CD4-positive, alpha-beta T cell (primary cell): ENCODE measurements around the gene SV2C. TPM values are rescaled to one million over a fixed set of nuclear protein-coding genes. Genes with fewer than 3 reads are reported as not detected.
"Not testable (repeated sequence)": the region's sequence is repeated elsewhere in the genome, so short reads cannot be mapped to it uniquely, and the experiment has no call there.

ENCODE experiments used
- ATAC-seq: fragments of 200-7000 bp; cut with Tn5 transposase; one replicate; pipeline ENCODE4 v1.10.0; 2022; ENCODE audit warnings: mild to moderate bottlenecking; ENCODE audit not compliant: poor library complexity
- CTCF ChIA-PET: fragments of 350-600 bp; sonication (Branson Sonifier 250); formaldehyde crosslinking; loops from one replicate; lab custom pipeline; 2021; ENCODE audit warnings: antibody characterized with exemption, inconsistent platforms; lab: Charles Lee
- POLR2A ChIA-PET: fragments of 350-600 bp; sonication (Branson Sonifier 250); formaldehyde crosslinking; loops from one replicate; lab custom pipeline; 2021; ENCODE audit warnings: antibody characterized with exemption, inconsistent platforms; lab: Charles Lee
- DNase-seq, 14 experiments: peaks; one replicate each; pipeline ENCODE4 v3.0.0-alpha.2; 2013 to 2020; ENCODE audit warnings: mixed read lengths in 2 of 14
- H3K27ac ChIP-seq, 2 donors: one replicate each; pipeline versions ENCODE4 v1.5.1 to v1.7.0; 2013; ENCODE audit warnings: low read length in 2 of 2, low read depth in 1 of 2, mild to moderate bottlenecking in 1 of 2
- H3K27me3 ChIP-seq, 2 experiments: 1 replicate in 1 of 2; 2 replicates in 1 of 2; pipeline versions ENCODE4 v1.6.1 to v1.7.0; 2013; ENCODE audit warnings: low read length in 2 of 2, control low read depth in 1 of 2, mild to moderate bottlenecking in 1 of 2, moderate library complexity in 1 of 2; ENCODE audit not compliant: insufficient read depth in 2 of 2, control insufficient read depth in 1 of 2
- H3K36me3 ChIP-seq: one replicate; pipeline ENCODE4 v1.6.1; 2013; ENCODE audit warnings: low read length, control low read depth; ENCODE audit not compliant: insufficient read depth
- H3K4me1 ChIP-seq: one replicate; pipeline ENCODE4 v1.6.1; 2013; ENCODE audit warnings: low read length, control low read depth; ENCODE audit not compliant: insufficient read depth
- H3K4me3 ChIP-seq: one replicate; pipeline ENCODE4 v1.5.1; 2013; ENCODE audit warnings: mild to moderate bottlenecking, low read length, moderate library complexity
- H3K9me3 ChIP-seq, 2 experiments: 1 replicate in 1 of 2; 2 replicates in 1 of 2; pipeline versions ENCODE4 v1.6.1 to v1.7.0; 2013; ENCODE audit warnings: low read length in 2 of 2, mild to moderate bottlenecking in 2 of 2, control low read depth in 1 of 2, moderate library complexity in 1 of 2; ENCODE audit not compliant: control insufficient read depth in 1 of 2, insufficient read depth in 1 of 2
- H3K27ac Mint-ChIP-seq: one replicate; pipeline ENCODE4 v1.8.0; 2020; ENCODE audit warnings: mixed read lengths
- H3K27me3 Mint-ChIP-seq: one replicate; pipeline ENCODE4 v1.8.0; 2021; ENCODE audit warnings: mixed read lengths
- H3K36me3 Mint-ChIP-seq: one replicate; pipeline ENCODE4 v1.8.0; 2021; ENCODE audit warnings: low read depth, mixed read lengths
- H3K4me1 Mint-ChIP-seq: one replicate; pipeline ENCODE4 v1.8.0; 2021; ENCODE audit warnings: low read depth, mixed read lengths
- H3K4me3 Mint-ChIP-seq: one replicate; pipeline ENCODE4 v1.8.0; 2020; ENCODE audit warnings: mild to moderate bottlenecking, mixed read lengths
- H3K9me3 Mint-ChIP-seq: one replicate; pipeline ENCODE4 v1.8.0; 2020; ENCODE audit warnings: mixed read lengths
- CTCF ChIP-seq: fragments of 200-600 bp; IDR thresholded peaks from one replicate; pipeline ENCODE4 v1.8.0; 2022; ENCODE audit warnings: antibody characterized with exemption, mild to moderate bottlenecking
- intact Hi-C, 2 experiments: fragments of 100-400 bp; cut with DNase I in 1 of 2; cut with micrococcal nuclease in 1 of 2; formaldehyde crosslinking; loops; one replicate each; pipeline versions ENCODE4 v1.15.1 to v1.9.0; 2023 to 2025; cut with DNase I, micrococcal nuclease
- total RNA-seq, 174 experiments: library from RNA in 2 of 174; stranded (reverse) in 2 of 174; gene quantifications; one replicate each; pipeline ENCODE4 v1.2.3 and lab custom pipeline; 2021 to 2026

The SV2C gene
- total RNA-seq, 2 experiments from 2014 or later = 0.03 to 0.08 TPM

- H3K36me3 ChIP-seq = no peaks in the 10 kb centered on the region
- no peak for DNase-seq
- H3K4me3 Mint-ChIP-seq = no peak overlapping the region
- intact Hi-C loops = no loop called here
- H3K4me3 ChIP-seq = no peak overlapping the region
- no peak overlapping the region for H3K27ac ChIP-seq
- peaks cover 3% of the 10 kb centered on the region for H3K9me3 Mint-ChIP-seq
- peaks cover 34 to 67% of the 10 kb centered on the region in 2 experiments for H3K27me3 ChIP-seq
- ChIA-PET CTCF (no interaction called here), POLR2A (no interaction called here)
- H3K27ac Mint-ChIP-seq = no peak overlapping the region
- H3K4me1 Mint-ChIP-seq = peaks cover 25% of the 10 kb centered on the region
- TF ChIP-seq CTCF = no peak
- peaks cover 86% of the 10 kb centered on the region for H3K27me3 Mint-ChIP-seq
- no peaks in the 10 kb centered on the region for H3K36me3 Mint-ChIP-seq
- ATAC-seq = no peak
- peaks cover 29% of the 10 kb centered on the region for H3K4me1 ChIP-seq
- peaks cover 0 to 7% of the 10 kb centered on the region in 2 experiments for H3K9me3 ChIP-seq
Measured at GRCh38 chr5:76086095-76086494, 2.9 kb downstream of the SV2C start.

GRCh38 chr5:76089156-76089555, 6.0 kb downstream of the SV2C start:
- H3K9me3 ChIP-seq, H3K4me3 ChIP-seq, intact Hi-C loops, H3K36me3 Mint-ChIP-seq, H3K4me3 Mint-ChIP-seq, H3K4me1 ChIP-seq, ATAC-seq, H3K9me3 Mint-ChIP-seq, H3K27ac ChIP-seq, H3K36me3 ChIP-seq, H3K27ac Mint-ChIP-seq, DNase-seq, POLR2A ChIA-PET, CTCF ChIA-PET: not testable (repeated sequence)
- H3K27me3 ChIP-seq = peaks cover 16 to 39% of the 10 kb centered on the region in 2 experiments
- Mint-ChIP-seq H3K4me1 (peaks cover 13% of the 10 kb centered on the region), H3K27me3 (peaks cover 68% of the 10 kb centered on the region)

- Mint-ChIP-seq H3K36me3 (no peaks in the 10 kb centered on the region), H3K27me3 (peaks cover 61% of the 10 kb centered on the region), H3K27ac (no peak overlapping the region), H3K4me3 (no peak overlapping the region), H3K4me1 (no peaks in the 10 kb centered on the region), H3K9me3 (peaks cover 3% of the 10 kb centered on the region)
- TF ChIP-seq CTCF = no peak
- intact Hi-C loops = no loop called here
- Histone ChIP-seq H3K9me3 (no peaks in the 10 kb centered on the region), H3K4me1 (no peaks in the 10 kb centered on the region), H3K27ac (no peak overlapping the region), H3K36me3 (no peaks in the 10 kb centered on the region), H3K4me3 (no peak overlapping the region), H3K27me3 (peaks cover 7 to 21% of the 10 kb centered on the region in 2 experiments)
- ATAC-seq (no peak), DNase-seq (no peak)
- ChIA-PET CTCF (no interaction called here), POLR2A (no interaction called here)
Measured at GRCh38 chr5:76091351-76091750, 8.2 kb downstream of the SV2C start.

GRCh38 chr5:76099286-76099702, 16.1 kb downstream of the SV2C start:
- DNase-seq = peak in 6 of 14 experiments; percentile 15 to 73 (median 54)
- Mint-ChIP-seq H3K27me3 (peaks cover 26% of the 10 kb centered on the region), H3K36me3 (no peaks in the 10 kb centered on the region), H3K9me3 (no peaks in the 10 kb centered on the region), H3K4me3 (no peak overlapping the region), H3K4me1 (peaks cover 10% of the 10 kb centered on the region), H3K27ac (peak overlapping the region; percentile 6)
- Histone ChIP-seq H3K9me3 (no peaks in the 10 kb centered on the region), H3K4me3 (no peak overlapping the region), H3K27me3 (peaks cover 3 to 6% of the 10 kb centered on the region in 2 experiments), H3K4me1 (no peaks in the 10 kb centered on the region), H3K36me3 (no peaks in the 10 kb centered on the region), H3K27ac (peak overlapping the region in 1 of 2 donors; percentile 58)
- intact Hi-C loops = loop anchor here in 1 of 2 experiments (5.0 kb wide), 1 partner anchor 448 kb away; no protein-coding TSS in a partner anchor
- ChIA-PET CTCF (no interaction called here), POLR2A (no interaction called here)
- peak; percentile 95 for ATAC-seq
- no peak for TF ChIP-seq CTCF
